ENCODE results near the gene LRRK2.

GRCh38 chr12:40212566-40212965 is 12.2 kb upstream of the LRRK2 start:
- TF ChIP-seq, protein P1, sequence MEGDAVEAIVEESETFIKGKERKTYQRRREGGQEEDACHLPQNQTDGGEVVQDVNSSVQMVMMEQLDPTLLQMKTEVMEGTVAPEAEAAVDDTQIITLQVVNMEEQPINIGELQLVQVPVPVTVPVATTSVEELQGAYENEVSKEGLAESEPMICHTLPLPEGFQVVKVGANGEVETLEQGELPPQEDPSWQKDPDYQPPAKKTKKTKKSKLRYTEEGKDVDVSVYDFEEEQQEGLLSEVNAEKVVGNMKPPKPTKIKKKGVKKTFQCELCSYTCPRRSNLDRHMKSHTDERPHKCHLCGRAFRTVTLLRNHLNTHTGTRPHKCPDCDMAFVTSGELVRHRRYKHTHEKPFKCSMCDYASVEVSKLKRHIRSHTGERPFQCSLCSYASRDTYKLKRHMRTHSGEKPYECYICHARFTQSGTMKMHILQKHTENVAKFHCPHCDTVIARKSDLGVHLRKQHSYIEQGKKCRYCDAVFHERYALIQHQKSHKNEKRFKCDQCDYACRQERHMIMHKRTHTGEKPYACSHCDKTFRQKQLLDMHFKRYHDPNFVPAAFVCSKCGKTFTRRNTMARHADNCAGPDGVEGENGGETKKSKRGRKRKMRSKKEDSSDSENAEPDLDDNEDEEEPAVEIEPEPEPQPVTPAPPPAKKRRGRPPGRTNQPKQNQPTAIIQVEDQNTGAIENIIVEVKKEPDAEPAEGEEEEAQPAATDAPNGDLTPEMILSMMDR (IDR thresholded peaks at IDR 0.05 in 4 of 5, conservative IDR thresholded peaks at IDR 0.05 in 1 of 5) = no peak
- no peak for TF ChIP-seq POLR2A (IDR thresholded peaks at IDR 0.05)

Data from gastrocnemius medialis (tissue), 4 donors.